Lower lobe of right lung (tissue), 2 donors: ENCODE data around the gene TMPRSS15. TPM values are rescaled to one million over a fixed set of nuclear protein-coding genes. Genes with fewer than 3 reads are reported as not detected.

Experiments used
- ATAC-seq, 2 donors: fragments of 200-7000 bp; cut with Tn5 transposase; one replicate each; pipeline ENCODE4 v1.9.1; 2020 to 2022; ENCODE audit warnings: mild to moderate bottlenecking in 2 of 2, moderate library complexity in 2 of 2
- DNase-seq: peaks from one replicate; pipeline ENCODE4 v3.0.0-alpha.2; 2020
- H3K27ac ChIP-seq: fragments of 200-600 bp; one replicate; pipeline ENCODE4 v1.8.0; 2022
- H3K27me3 ChIP-seq: fragments of 200-600 bp; one replicate; pipeline ENCODE4 v1.8.0; 2022; ENCODE audit warnings: low read depth
- H3K36me3 ChIP-seq: fragments of 200-600 bp; one replicate; pipeline ENCODE4 v1.8.0; 2022; ENCODE audit warnings: mild to moderate bottlenecking
- H3K4me1 ChIP-seq: fragments of 200-600 bp; one replicate; pipeline ENCODE4 v1.8.0; 2022
- H3K4me3 ChIP-seq: fragments of 200-600 bp; one replicate; pipeline ENCODE4 v1.8.0; 2022; ENCODE audit warnings: mild to moderate bottlenecking
- H3K9me3 ChIP-seq: fragments of 200-600 bp; one replicate; pipeline ENCODE4 v1.8.0; 2022
- CTCF ChIP-seq: fragments of 200-600 bp; IDR thresholded peaks from one replicate; pipeline ENCODE4 v1.8.0; 2022; ENCODE audit warnings: antibody characterized with exemption, mild to moderate bottlenecking
- intact Hi-C: fragments of 100-400 bp; cut with DNase I; formaldehyde crosslinking; loops from one replicate; pipeline ENCODE4 v1.11.0; 2022
- total RNA-seq: library from RNA; stranded (reverse); fragmentation: NEBNext Ultra II Directional; extraction: Animal tissue kit (Norgen Biotek cat#: 25700); gene quantifications from one replicate; pipeline ENCODE4 v1.2.1, GENCODE V29; 2021
- donor health status: DM: no; HTN: yes; CAD: no; lungs with severe emphysema.

The TMPRSS15 gene
- total RNA-seq, 1 donor from 2014 or later, result not detected

GRCh38 chr21:18253799-18254198 is 149.8 kb downstream of the TMPRSS15 start:
- H3K27ac ChIP-seq, result no peak overlapping the region

GRCh38 chr21:18253221-18253620 is 150.4 kb downstream of the TMPRSS15 start:
- TF ChIP-seq CTCF, result no peak
- no peak for ATAC-seq
- intact Hi-C loops, result no loop called here

More at GRCh38 chr21:18253799-18254198, 149.8 kb downstream of the TMPRSS15 start:
- TF ChIP-seq CTCF, result no peak
- H3K4me3 ChIP-seq, result no peak overlapping the region
- no peaks in the 10 kb centered on the region for H3K4me1 ChIP-seq
- intact Hi-C loops, result no loop called here
- ATAC-seq (no peak), DNase-seq (no peak)
- no peaks in the 10 kb centered on the region for H3K27me3 ChIP-seq
- H3K9me3 ChIP-seq, result no peaks in the 10 kb centered on the region
- H3K36me3 ChIP-seq, result no peaks in the 10 kb centered on the region

GRCh38 chr21:18252680-18253079 is 150.9 kb downstream of the TMPRSS15 start:
- H3K4me1 ChIP-seq, result no peaks in the 10 kb centered on the region
- H3K4me3 ChIP-seq, result no peak overlapping the region
- intact Hi-C loops, result no loop called here
- H3K27me3 ChIP-seq, result no peaks in the 10 kb centered on the region
- no peaks in the 10 kb centered on the region for H3K36me3 ChIP-seq
- no peak for DNase-seq
- ATAC-seq, result no peak
- no peaks in the 10 kb centered on the region for H3K9me3 ChIP-seq
- no peak for TF ChIP-seq CTCF
- no peak overlapping the region for H3K27ac ChIP-seq

More at GRCh38 chr21:18253221-18253620, 150.4 kb downstream of the TMPRSS15 start:
- DNase-seq, result no peak
- Histone ChIP-seq H3K27me3 (no peaks in the 10 kb centered on the region), H3K9me3 (no peaks in the 10 kb centered on the region), H3K4me1 (no peaks in the 10 kb centered on the region), H3K27ac (no peak overlapping the region), H3K4me3 (no peak overlapping the region), H3K36me3 (no peaks in the 10 kb centered on the region)

GRCh38 chr21:18252256-18252655 is 151.3 kb downstream of the TMPRSS15 start:
- Histone ChIP-seq H3K9me3 (no peaks in the 10 kb centered on the region), H3K4me3 (no peak overlapping the region), H3K4me1 (no peaks in the 10 kb centered on the region), H3K27ac (no peak overlapping the region), H3K27me3 (no peaks in the 10 kb centered on the region), H3K36me3 (no peaks in the 10 kb centered on the region)
- no peak for DNase-seq
- intact Hi-C loops, result no loop called here
- no peak for TF ChIP-seq CTCF
- no peak for ATAC-seq

GRCh38 chr21:18251065-18251464 is 152.5 kb downstream of the TMPRSS15 start:
- ATAC-seq (no peak), DNase-seq (no peak)
- H3K4me1 ChIP-seq, result no peaks in the 10 kb centered on the region
- H3K36me3 ChIP-seq, result no peaks in the 10 kb centered on the region
- TF ChIP-seq CTCF, result no peak
- no peak overlapping the region for H3K27ac ChIP-seq
- no peaks in the 10 kb centered on the region for H3K27me3 ChIP-seq
- intact Hi-C loops, result no loop called here
- H3K9me3 ChIP-seq, result no peaks in the 10 kb centered on the region
- H3K4me3 ChIP-seq, result no peak overlapping the region

GRCh38 chr21:18249672-18250071 is 153.9 kb downstream of the TMPRSS15 start:
- Histone ChIP-seq H3K4me3 (no peak overlapping the region), H3K4me1 (peaks cover 9% of the 10 kb centered on the region), H3K27ac (no peak overlapping the region), H3K27me3 (peaks cover 9% of the 10 kb centered on the region), H3K36me3 (no peaks in the 10 kb centered on the region), H3K9me3 (no peaks in the 10 kb centered on the region)
- TF ChIP-seq CTCF, result no peak
- no peak for ATAC-seq
- no peak for DNase-seq
- intact Hi-C loops, result no loop called here
